Heart right ventricle (tissue), 16 donors: Measurements from ENCODE around the gene SRPX. TPM values are rescaled to one million over a fixed set of nuclear protein-coding genes. Genes with fewer than 3 reads are reported as not detected.

Experiments
- ATAC-seq, 8 donors: fragments of 200-7000 bp; cut with Tn5 transposase; one replicate each; pipeline ENCODE4 v1.9.1; 2020; ENCODE audit warnings: mild to moderate bottlenecking in 8 of 8, moderate library complexity in 8 of 8, moderate number of reproducible peaks in 1 of 8
- DNase-seq, 2 donors: peaks; one replicate each; pipeline ENCODE4 v3.0.0-alpha.2; 2020
- H3K27ac ChIP-seq, 10 donors: fragments of 200-600 bp; sonication (generic) in 2 of 10; one replicate each; pipeline versions ENCODE4 v1.5.0 to v1.8.0; 2020 to 2022; ENCODE audit warnings: mild to moderate bottlenecking in 3 of 10
- H3K27me3 ChIP-seq, 7 donors: fragments of 200-600 bp; one replicate each; pipeline ENCODE4 v1.8.0; 2021 to 2022; ENCODE audit warnings: mild to moderate bottlenecking in 2 of 7
- H3K36me3 ChIP-seq, 9 donors: fragments of 200-600 bp; sonication (generic) in 1 of 9; one replicate each; pipeline versions ENCODE4 v1.5.0 to v1.8.0; 2020 to 2022; ENCODE audit warnings: mild to moderate bottlenecking in 2 of 9
- H3K4me1 ChIP-seq, 9 donors: fragments of 200-600 bp; sonication (generic) in 1 of 9; one replicate each; pipeline versions ENCODE4 v1.5.0 to v1.8.0; 2020 to 2022; ENCODE audit warnings: mild to moderate bottlenecking in 4 of 9
- H3K4me3 ChIP-seq, 10 donors: fragments of 200-600 bp; sonication (generic) in 2 of 10; one replicate each; pipeline versions ENCODE4 v1.5.0 to v1.8.0; 2020 to 2022; ENCODE audit warnings: mild to moderate bottlenecking in 7 of 10, moderate library complexity in 2 of 10
- H3K9me3 ChIP-seq, 11 donors: fragments of 200-600 bp in 10 of 11; sonication (generic) in 2 of 11; one replicate each; pipeline versions ENCODE4 v1.5.0 to v1.8.0; 2013 to 2022; ENCODE audit warnings: mild to moderate bottlenecking in 2 of 11, control low read depth in 1 of 11, moderate library complexity in 1 of 11
- CTCF ChIP-seq, 9 donors: fragments of 200-600 bp; sonication (generic) in 2 of 9; IDR thresholded peaks; one replicate each; pipeline versions ENCODE4 v1.5.0 to v1.8.0; 2021 to 2022; ENCODE audit warnings: antibody characterized with exemption in 9 of 9, mild to moderate bottlenecking in 5 of 9, moderate library complexity in 1 of 9
- WGBS, 2 donors: extraction: QIAGEN DNeasy Blood & Tissue Kit; methylation state at CpG; one replicate each; pipeline ENCODE4 v1.1.7; 2013; ENCODE audit warnings: inconsistent platforms in 1 of 2; 5-methylcytosine and 5-hydroxymethylcytosine counted together
- intact Hi-C, 10 donors: fragments of 100-400 bp; cut with DNase I; formaldehyde crosslinking; loops; one replicate each; pipeline versions ENCODE4 v1.11.1 to v1.14.2; 2022
- polyA plus RNA-seq, 2 donors: library from polyadenylated mRNA; stranded (reverse); fragments of 200-250 nt; gene quantifications; one replicate each; pipeline ENCODE4 v1.2.3, GENCODE V29; 2013
- total RNA-seq, 10 donors: library from RNA; stranded (reverse); fragmentation: NEBNext Ultra II Directional in 3 of 10; extraction: Animal tissue kit (Norgen Biotek cat#: 25700) in 3 of 10; gene quantifications; one replicate each; pipeline versions ENCODE4 v1.2.1 to v1.2.4, GENCODE V29; 2021 to 2023
- donor health status: Arrhythmogenic right ventricular cardiomyopathy.
- donor health status: ischemic (EF 13 %, LVEDD 7.1; RV severe dilation, severe dysfunction).
- donor health status: healthy with polysubstance abuse.
- donor health status: DM: no; HTN: yes; CAD: no.
- donor health status: DM: no; HTN: no; CAD: no.
- donor health status: ischemic (EF 25% LVEDD 6.9; RV normal size, moderate dysfunction).
- donor health status: ischemic (EF 25% LVEDD 5.7; RV mildly dilated, moderate dysfunction).
- donor health status: healthy.
- donor health status: DM: yes; HTN: yes; CAD: no.
- donor health status: Ischemic cardiomyopathy.
- donor health status: ischemic (EF 35%, LVEDD 5.7; RV mildly dilated, moderate dysfunction).
- donor health status: nonischemic (EF 11% LVEDD 7.7; RV severe dilation, severe dysfunction).
- donor health status: DM: yes; HTN: yes; CAD: no.
- donor health status: PGD.
- donor health status: ischemic (EF 29% LVEDD 5.4; RV normal size, mild dysfunction).
- donor health status: nonischemic (EF 23%, LVEDD 6.1; RV moderate dilation, normal function).

SRPX gene
- total and polyA plus RNA-seq, 12 donors, result 34.8 to 204 (median 49.8) TPM

- H3K27me3 ChIP-seq, result peaks cover 0 to 12% (median 0%) of the 10 kb centered on the region in 7 donors
- intact Hi-C loops, result loop anchor here in 1 of 10 donors (10.0 kb wide), 1 partner anchor 65 kb away; the partner anchor contains the start of gene RPGR
- H3K4me1 ChIP-seq, result no peaks in the 10 kb centered on the region
- WGBS, 2 donors, result 57 to 58% methylated on average over 4 of the region's 4 CpGs
- peak in 2 of 9 donors; percentile 13 to 42 for TF ChIP-seq CTCF (IDR thresholded peaks at IDR 0.05)
- no peaks in the 10 kb centered on the region for H3K9me3 ChIP-seq
- no peak overlapping the region for H3K4me3 ChIP-seq
- no peak overlapping the region for H3K27ac ChIP-seq
- ATAC-seq, result no peak
- no peak for DNase-seq
- no peaks in the 10 kb centered on the region for H3K36me3 ChIP-seq
These were observed 39.6 kb upstream of the SRPX start for GRCh38 chrX:38260231-38260630.

GRCh38 chrX:38256019-38256418 lies 35.3 kb upstream of the SRPX start:
- no peak for TF ChIP-seq CTCF (IDR thresholded peaks at IDR 0.05)
- Histone ChIP-seq H3K4me1 (no peaks in the 10 kb centered on the region), H3K27ac (no peak overlapping the region), H3K36me3 (no peaks in the 10 kb centered on the region), H3K4me3 (no peak overlapping the region), H3K27me3 (peaks cover 0 to 12% (median 0%) of the 10 kb centered on the region in 7 donors), H3K9me3 (no peaks in the 10 kb centered on the region)
- 93 to 97% methylated on average over 28 to 30 of the region's 30 CpGs for WGBS, 2 donors
- intact Hi-C loops, result no loop called here
- DNase-seq (peak in 1 of 2 donors; percentile 2), ATAC-seq (peak in 1 of 8 donors; percentile 22)

GRCh38 chrX:38249965-38250364 lies 29.3 kb upstream of the SRPX start:
- ATAC-seq, result no peak

GRCh38 chrX:38247051-38247450 lies 26.4 kb upstream of the SRPX start:
- DNase-seq, result no peak
- Histone ChIP-seq H3K4me3 (no peak overlapping the region), H3K9me3 (no peaks in the 10 kb centered on the region), H3K27ac (no peak overlapping the region), H3K27me3 (peaks cover 0 to 6% (median 0%) of the 10 kb centered on the region in 7 donors), H3K36me3 (no peaks in the 10 kb centered on the region), H3K4me1 (no peaks in the 10 kb centered on the region)
- no peak for TF ChIP-seq CTCF (IDR thresholded peaks at IDR 0.05)
- ATAC-seq, result no peak
- intact Hi-C loops, result no loop called here
- 95 to 97% methylated on average over 2 of the region's 2 CpGs for WGBS, 2 donors

More at GRCh38 chrX:38249965-38250364, 29.3 kb upstream of the SRPX start:
- Histone ChIP-seq H3K36me3 (no peaks in the 10 kb centered on the region), H3K4me3 (no peak overlapping the region), H3K27ac (no peak overlapping the region), H3K27me3 (peaks cover 0 to 12% (median 0%) of the 10 kb centered on the region in 7 donors), H3K4me1 (no peaks in the 10 kb centered on the region), H3K9me3 (no peaks in the 10 kb centered on the region)
- WGBS, 2 donors, result 38 to 43% methylated on average over 2 of the region's 2 CpGs
- TF ChIP-seq CTCF (IDR thresholded peaks at IDR 0.05), result no peak
- intact Hi-C loops, result no loop called here
- DNase-seq, result no peak
